GM12878 (cell line): ENCODE results near the gene USP16. TPM values are rescaled to one million over a fixed set of nuclear protein-coding genes. Genes with fewer than 3 reads are reported as not detected.

Source experiments
- ATAC-seq: fragments of 200-7000 bp; cut with Tn5 transposase; 3 replicates; pipeline ENCODE4 v1.9.1; 2020; ENCODE audit warnings: mild to moderate bottlenecking, moderate library complexity
- BruUV-seq: library from RNA; stranded (reverse); fragments of 400-500 nt; replicated peaks from 2 replicates; lab custom pipeline; 2021; lab: Mats Ljungman, UMichigan
- CTCF ChIA-PET: fragments of 300-600 bp; sonication (Branson Sonifier 250); formaldehyde crosslinking; extraction: SDS; loops from one replicate; lab custom pipeline; 2021; ENCODE audit warnings: inconsistent platforms; lab: Yijun Ruan, JAX
- POLR2A ChIA-PET: fragments of 350-600 bp; formaldehyde crosslinking; extraction: SDS; loops from one replicate; lab custom pipeline; 2021; ENCODE audit warnings: inconsistent platforms; lab: Charles Lee
- RAD21 ChIA-PET: fragments of 300-600 bp; sonication (Branson Sonifier 250); formaldehyde crosslinking; loops from one replicate; lab custom pipeline; 2023; ENCODE audit warnings: antibody characterized with exemption; ENCODE audit not compliant: unreplicated experiment; lab: Charles Lee
- SMC1A ChIA-PET: fragments of 300-600 bp; sonication (Branson Sonifier 250); formaldehyde crosslinking; loops from one replicate; lab custom pipeline; 2023; ENCODE audit not compliant: unreplicated experiment, uncharacterized antibody; lab: Charles Lee
- DNase-seq: peaks from one replicate; pipeline ENCODE4 v3.0.0-alpha.2; 2011; ENCODE audit warnings: low read depth, low spot score
- FAIRE-seq: peaks from 3 replicates; lab custom pipeline; 2011; peaks lifted over from hg19 to GRCh38; lab: Jason Lieb, UNC
- H2AFZ ChIP-seq: 2 replicates; pipeline ENCODE4 v1.6.0; 2011; ENCODE audit warnings: low read depth, low read length, control low read depth; ENCODE audit not compliant: control insufficient read depth
- H3K27ac ChIP-seq: 2 replicates; pipeline ENCODE4 v1.5.1; 2011; ENCODE audit warnings: control low read depth; ENCODE audit not compliant: control insufficient read depth, insufficient read depth
- H3K27me3 ChIP-seq, 2 experiments: replicated peaks in 1 of 2; 2 replicates each; pipeline versions ENCODE4 v1.6.0 to v1.6.1; 2011; ENCODE audit warnings: low read length in 1 of 2; ENCODE audit not compliant: control insufficient read depth in 2 of 2, insufficient read depth in 2 of 2
- H3K36me3 ChIP-seq, 2 experiments: 2 replicates each; pipeline ENCODE4 v1.5.1; 2011; ENCODE audit warnings: low read length in 1 of 2; ENCODE audit not compliant: control insufficient read depth in 2 of 2, insufficient read depth in 2 of 2
- H3K4me1 ChIP-seq: 2 replicates; pipeline ENCODE4 v1.6.1; 2011; ENCODE audit warnings: mild to moderate bottlenecking, low read length, moderate library complexity, mixed read lengths; ENCODE audit not compliant: control insufficient read depth, insufficient read depth
- H3K4me2 ChIP-seq: 2 replicates; pipeline ENCODE4 v1.6.0; 2011; ENCODE audit warnings: control low read depth; ENCODE audit not compliant: control insufficient read depth, insufficient read depth
- H3K4me3 ChIP-seq: fragments of 200-600 bp; sonication (generic); 2 replicates; pipeline ENCODE4 v1.5.1; 2016
- H3K79me2 ChIP-seq: 2 replicates; pipeline ENCODE4 v1.6.0; 2011; ENCODE audit warnings: low read length; ENCODE audit not compliant: control insufficient read depth, insufficient read depth
- H3K9ac ChIP-seq: 2 replicates; pipeline ENCODE4 v1.8.0; 2011; ENCODE audit warnings: low read length, control low read depth, mixed read lengths; ENCODE audit not compliant: control insufficient read depth, insufficient read depth
- H3K9me3 ChIP-seq: replicated peaks from 3 replicates; pipeline ENCODE4 v1.5.1; 2011; ENCODE audit warnings: mild to moderate bottlenecking, low read length; ENCODE audit not compliant: control insufficient read depth, insufficient read depth
- H4K20me1 ChIP-seq: 2 replicates; pipeline ENCODE4 v1.6.0; 2011; ENCODE audit not compliant: control insufficient read depth, insufficient read depth
- PML ChIP-seq: IDR thresholded peaks from 2 replicates; pipeline ENCODE4 v1.6.1; 2012; ENCODE audit warnings: low read length, inconsistent platforms
- POLR2A ChIP-seq: IDR thresholded peaks from 2 replicates; pipeline ENCODE4 v1.6.1; 2011; ENCODE audit warnings: low read depth, mild to moderate bottlenecking, low read length
- SP1 ChIP-seq: IDR thresholded peaks from one replicate; pipeline ENCODE4 v1.6.1; 2011; ENCODE audit warnings: low read depth, low read length
- SUPT20H ChIP-seq: IDR thresholded peaks from 2 replicates; pipeline ENCODE4 v1.6.1; 2011; ENCODE audit warnings: low read depth, mild to moderate bottlenecking, low read length, moderate library complexity, borderline replicate concordance; ENCODE audit not compliant: control insufficient read depth
- ZNF592 ChIP-seq: fragments of 450-650 bp; IDR thresholded peaks from 2 replicates; pipeline ENCODE4 v1.6.1; 2017; ENCODE audit warnings: mild to moderate bottlenecking, moderate library complexity
- ZZZ3 ChIP-seq: IDR thresholded peaks from 2 replicates; pipeline ENCODE4 v1.6.1; 2011; ENCODE audit warnings: low read depth; ENCODE audit not compliant: control insufficient read depth, insufficient read length
- WGBS: methylation state at CpG from one replicate; pipeline ENCODE4 v1.1.6; 2016; ENCODE audit warnings: low lambda C conversion rate; ENCODE audit not compliant: insufficient replicate concordance, insufficient coverage; ENCODE audit errors: missing lambda C conversion rate; 5-methylcytosine and 5-hydroxymethylcytosine counted together
- in situ Hi-C: fragments of 300-500 bp; cut with MboI; formaldehyde crosslinking; loops from 9 replicates; pipeline ENCODE4 v1.14.3; 2018; ENCODE audit warnings: mixed read lengths
- intact Hi-C: fragments of 100-400 bp; cut with micrococcal nuclease; formaldehyde crosslinking; loops from one replicate; pipeline ENCODE4 v1.14.2; 2022; ENCODE audit not compliant: unreplicated experiment
- polyA plus RNA-seq, 11 experiments: library from polyadenylated mRNA; depleted of rRNA in 4 of 11; unstranded in 6 of 11; stranded (reverse) in 5 of 11; fragments of >200 nt; fragmentation: Nextera tagmentation in 4 of 11; fragmentation: Illumina TruSeq in 1 of 11; extraction: Ambion mirVana in 4 of 11; extraction: Trizol in 1 of 11; gene quantifications; 1 replicate in 1 of 11; 2 replicates in 10 of 11; pipeline versions ENCODE4 v1.2.1 to v1.2.3, GENCODE V29; 2011 to 2016; ENCODE audit warnings: inconsistent platforms in 2 of 11, missing spikeins in 2 of 11, low read depth in 1 of 11
- total RNA-seq, 4 experiments: library from RNA; depleted of rRNA in 3 of 4; stranded (reverse); fragments of >200 nt in 3 of 4; fragmentation: Illumina TruSeq in 1 of 4; extraction: Trizol in 1 of 4; gene quantifications; 2 replicates each; pipeline versions ENCODE4 v1.2.1 to v1.2.3, GENCODE V29; 2013 to 2021

Gene USP16
- total and polyA plus RNA-seq, 10 of the 15 experiments (the other 5 are each of a cell fraction or from before 2014, with no cell fraction given): 29.5 to 68.7 (median 52.3) TPM

DNA sequence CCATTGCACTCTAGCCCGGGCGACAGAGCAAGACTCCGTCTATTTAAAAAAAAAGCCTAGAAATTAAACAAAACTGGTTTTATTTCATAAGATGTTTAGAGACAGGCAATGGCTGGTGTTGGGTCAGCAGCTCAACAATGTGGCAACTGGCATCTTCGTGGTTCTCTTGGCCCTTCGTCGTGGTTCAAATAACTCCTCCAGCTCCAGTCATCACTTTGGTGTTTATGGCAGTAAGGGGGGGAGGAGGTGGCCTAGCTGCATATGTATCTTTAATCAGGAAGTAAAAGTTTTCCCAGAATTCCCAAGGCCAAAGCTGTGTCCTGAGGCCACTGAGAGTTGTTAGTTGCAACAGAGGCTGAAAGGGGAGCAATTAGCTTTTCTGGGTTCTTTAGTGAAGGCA lies 18.8 kb upstream of the USP16 start (continued):
- TF ChIP-seq ZNF592 (no peak), SUPT20H (no peak), SP1 (no peak)

DNA sequence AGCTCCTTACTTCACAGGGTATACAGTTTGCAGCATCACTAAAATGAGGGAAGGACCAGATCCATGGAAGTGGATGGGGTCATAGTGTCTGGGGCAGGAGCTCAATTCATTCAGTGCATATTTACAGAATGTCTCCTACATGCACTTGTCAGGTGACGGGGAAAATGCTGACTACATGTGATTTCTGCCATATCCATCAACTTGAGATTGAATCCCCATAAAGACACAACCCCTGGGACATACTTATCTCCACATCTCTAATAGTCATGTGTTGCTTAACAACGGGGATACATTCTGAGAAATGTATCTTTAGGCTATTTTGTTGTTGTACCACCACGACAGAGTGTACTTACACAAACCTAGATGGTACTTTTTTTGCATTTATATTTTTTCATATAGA lies 17.3 kb upstream of the USP16 start:
- FAIRE-seq (no peak), DNase-seq (no peak), ATAC-seq (no peak)
- Histone ChIP-seq H3K36me3 (peaks cover 0 to 9% of the 10 kb centered on the region in 2 experiments; a peak in 1 of 4 replicates), H3K4me2 (no peak overlapping the region), H3K9me3 (no peaks in the 10 kb centered on the region), H3K4me1 (peaks cover 3% of the 10 kb centered on the region), H3K79me2 (peaks cover 8% of the 10 kb centered on the region), H3K4me3 (no peak overlapping the region), H3K27me3 (no peaks in the 10 kb centered on the region), H3K27ac (no peak overlapping the region), H4K20me1 (no peaks in the 10 kb centered on the region), H2AFZ (no peak overlapping the region), H3K9ac (no peak overlapping the region)
- WGBS: 66% methylated on average over 3 of the region's 3 CpGs
- CTCF ChIA-PET: no interaction called here
- no TSS peak for BruUV-seq
- in situ Hi-C loops (no loop called here), intact Hi-C loops (no loop called here)
- TF ChIP-seq POLR2A: no peak
- TF ChIP-seq SP1: no peak
- no peak for TF ChIP-seq PML
- no peak for TF ChIP-seq ZZZ3
- RAD21 ChIA-PET: interaction anchor here (1.7 kb wide), 1 partner anchor 12 kb away, joined by 4 read pairs; the partner anchor contains the start of gene RWDD2B
- SMC1A ChIA-PET: interaction anchor here (2.7 kb wide), 1 partner anchor 11 kb away, joined by 14 read pairs; no protein-coding TSS in a partner anchor
- POLR2A ChIA-PET: no interaction called here
